ENCODE results near the gene RGS6. TPM values are rescaled to one million over a fixed set of nuclear protein-coding genes. Genes with fewer than 3 reads are reported as not detected.

The RGS6 gene
- polyA plus RNA-seq, 1 donor, result 7.6 TPM

DNA sequence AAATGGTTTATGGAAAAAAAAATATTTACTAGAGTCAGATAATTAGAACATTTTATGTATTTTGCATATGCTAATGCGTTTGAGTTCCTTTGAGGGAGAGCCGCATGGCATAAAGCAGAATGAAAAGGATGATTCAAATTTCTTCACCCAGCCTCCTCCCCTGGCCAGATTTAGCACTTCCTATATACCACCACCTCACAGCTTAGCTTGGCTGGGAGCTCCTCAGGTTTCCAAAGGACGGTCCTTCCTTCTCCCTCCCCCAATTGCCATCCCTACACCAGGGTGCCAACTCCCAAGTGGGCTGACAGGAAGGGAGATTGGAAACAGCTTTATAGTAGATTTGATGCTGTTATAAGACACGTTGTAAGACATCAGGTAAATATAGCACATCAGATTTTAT lies 157.4 kb downstream of the RGS6 start:
- no peak for DNase-seq

DNA sequence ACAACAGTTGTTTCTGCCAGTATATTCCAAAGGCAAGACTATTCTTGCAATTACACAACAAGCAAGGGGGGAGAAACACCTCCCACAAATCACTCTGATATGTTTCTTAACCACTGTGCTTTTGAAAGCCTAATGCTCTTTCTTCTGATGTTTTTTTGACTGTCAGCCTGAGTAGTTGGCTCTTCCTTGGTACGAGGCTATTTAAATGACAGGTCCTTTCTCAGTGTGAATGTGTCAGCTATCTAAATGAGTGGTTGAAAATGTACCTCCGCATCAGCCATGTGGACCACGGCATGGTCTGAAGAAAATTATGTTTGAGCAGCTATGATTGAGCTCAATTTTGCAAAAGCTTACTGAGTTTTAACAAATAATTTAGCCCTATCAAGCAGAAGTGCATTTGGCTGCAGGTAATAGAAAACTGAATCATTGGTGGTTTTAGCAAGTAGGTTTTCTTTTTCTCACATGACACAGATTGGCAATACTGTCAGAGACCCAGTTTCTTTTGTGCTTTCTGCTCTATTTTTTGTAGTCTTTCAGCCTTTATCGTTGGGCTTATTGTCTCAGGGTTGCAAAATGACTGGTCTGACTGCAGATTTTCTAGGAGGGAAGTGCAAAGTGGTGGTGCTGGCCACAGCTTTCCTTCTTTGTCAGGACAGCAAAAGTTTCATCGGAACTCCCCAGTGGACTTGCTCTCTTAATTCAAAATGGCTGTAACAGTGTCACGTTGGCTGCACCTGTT lies 162.8 kb downstream of the RGS6 start:
- no peak for DNase-seq

DNA sequence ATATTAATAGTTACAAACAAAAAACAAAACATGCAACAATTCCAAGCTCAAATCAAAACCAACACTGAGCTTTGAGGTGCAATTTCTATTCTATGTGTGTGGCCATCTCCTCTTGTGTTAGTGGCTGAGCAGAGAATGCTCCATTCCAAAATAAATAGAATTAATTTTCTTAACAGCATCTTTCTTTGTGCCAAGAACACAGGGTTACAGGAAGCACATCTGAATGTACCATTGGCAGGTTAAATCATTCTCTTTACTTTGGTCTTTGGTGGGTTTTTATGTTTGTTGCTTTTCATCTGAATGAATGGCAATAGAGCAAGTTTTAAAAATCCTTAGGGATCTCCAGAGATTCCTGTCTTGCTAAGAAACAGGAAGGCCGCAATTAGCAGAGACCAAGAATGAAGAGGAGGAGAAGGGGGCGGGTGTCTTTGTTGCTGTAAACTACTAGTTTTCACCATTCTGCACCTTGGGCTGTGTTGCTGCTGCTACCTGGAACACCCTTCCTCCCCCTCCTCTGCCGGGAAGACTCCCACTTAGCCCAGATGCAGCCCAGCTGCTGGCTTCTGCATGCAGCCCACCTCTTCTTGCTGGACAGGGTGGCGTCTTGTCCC lies 165.0 kb downstream of the RGS6 start:
- no peak for DNase-seq

DNA sequence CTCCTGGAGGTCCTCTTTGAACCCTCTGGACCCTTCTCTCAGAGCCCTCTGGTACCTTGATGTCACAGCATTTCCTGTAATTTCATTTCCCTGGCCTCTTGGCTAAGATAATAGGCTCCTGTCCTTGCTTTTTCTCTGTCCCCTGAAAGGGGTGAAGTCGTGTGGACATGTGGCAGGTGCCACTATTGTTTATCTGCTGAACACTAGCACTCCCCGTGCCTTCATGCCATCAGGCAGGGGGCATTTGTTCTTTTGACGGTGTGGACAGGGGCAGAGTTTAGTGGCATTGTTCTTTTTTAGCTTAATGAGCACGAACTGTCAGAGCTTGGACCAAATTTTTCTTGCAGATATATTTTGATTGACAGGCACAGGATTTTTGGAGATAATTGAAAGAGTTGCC lies 166.0 kb downstream of the RGS6 start:
- DNase-seq, result no peak

DNA sequence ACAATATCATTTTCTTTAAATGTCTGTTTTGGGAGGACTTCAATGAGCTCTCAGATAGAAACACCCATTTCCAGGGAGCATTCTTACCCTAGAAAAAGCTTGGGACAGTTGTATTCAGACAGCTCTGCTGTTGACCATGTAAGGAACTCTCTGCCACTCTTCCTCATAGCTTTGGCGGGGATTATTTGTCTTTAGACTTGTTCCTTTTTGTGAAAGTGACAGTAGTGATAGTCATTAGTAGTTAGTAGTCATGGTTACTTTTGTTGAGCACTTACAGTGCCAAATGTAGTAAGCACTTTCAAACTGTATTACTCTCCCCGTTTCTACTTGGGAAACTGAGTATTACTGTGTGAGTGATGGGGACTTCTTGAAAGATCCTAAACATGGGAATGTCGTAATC lies 167.3 kb downstream of the RGS6 start:
- DNase-seq, result no peak

DNA sequence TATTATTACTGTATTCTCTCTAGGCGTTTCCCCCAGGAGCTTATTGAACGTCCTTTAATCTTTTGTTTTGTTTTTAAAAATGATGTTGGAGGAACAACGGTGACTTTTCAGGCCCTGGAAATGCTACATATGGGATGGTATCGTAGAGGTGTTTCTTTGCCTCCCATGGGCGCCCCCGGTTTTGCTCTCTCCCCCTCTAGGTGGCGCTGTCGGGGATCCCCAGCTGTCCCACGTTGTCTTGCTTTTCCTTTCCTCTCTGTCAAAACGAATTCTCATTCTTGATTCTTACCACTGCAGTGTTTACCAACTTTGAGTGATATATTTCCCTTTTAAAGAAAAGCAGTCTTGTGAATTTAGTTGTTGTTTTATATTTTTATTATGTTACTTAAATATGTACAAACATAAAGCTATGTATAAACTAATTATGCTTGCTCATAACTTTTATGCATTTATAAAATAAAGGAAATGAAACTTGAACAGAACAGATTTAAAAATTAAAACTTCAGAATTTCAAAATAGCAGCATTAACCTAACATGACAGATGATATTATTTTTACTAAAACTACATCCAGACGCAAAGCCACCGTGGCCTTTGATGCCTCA lies 171.9 kb downstream of the RGS6 start:
- DNase-seq, result no peak

DNA sequence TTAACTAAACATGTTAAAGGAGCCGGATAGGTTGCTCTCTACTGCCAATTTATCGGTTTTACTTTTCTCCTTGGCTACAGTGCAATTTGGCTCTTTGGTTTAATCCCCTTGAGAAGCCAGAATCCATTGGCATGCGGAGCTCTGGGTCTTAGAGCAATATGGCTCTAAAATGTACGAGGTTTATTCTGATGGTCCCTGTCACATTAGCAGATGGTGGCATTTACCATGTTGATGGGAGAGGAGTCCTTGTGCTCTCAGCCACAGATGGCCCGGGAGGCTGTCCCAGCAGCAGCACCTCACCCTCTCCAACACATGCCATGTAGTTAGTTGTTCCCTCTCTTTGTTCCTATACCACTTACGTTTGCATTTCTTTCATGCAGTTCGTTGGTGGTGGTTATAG lies 179.7 kb downstream of the RGS6 start:
- DNase-seq, result no peak

DNA sequence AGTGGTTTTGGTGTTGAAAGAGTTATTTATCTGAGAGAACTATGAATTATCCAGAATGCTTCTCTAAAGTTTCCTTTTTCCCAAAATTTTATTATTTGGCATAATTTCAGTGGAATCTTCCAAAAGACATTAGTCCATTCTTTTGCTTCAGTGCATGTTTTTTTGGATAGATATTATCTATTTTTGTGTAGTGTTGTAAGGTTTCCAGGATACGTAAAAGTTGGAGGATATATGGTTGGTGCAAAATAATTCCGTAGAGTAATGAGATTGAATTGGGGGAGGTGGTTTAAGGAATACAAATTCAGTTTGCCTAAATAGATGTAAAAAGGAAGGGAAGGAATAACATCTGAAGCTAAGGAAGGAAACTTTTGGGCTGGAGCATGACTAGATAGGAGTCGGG lies 186.6 kb downstream of the RGS6 start:
- peak; percentile 74 for DNase-seq

DNA sequence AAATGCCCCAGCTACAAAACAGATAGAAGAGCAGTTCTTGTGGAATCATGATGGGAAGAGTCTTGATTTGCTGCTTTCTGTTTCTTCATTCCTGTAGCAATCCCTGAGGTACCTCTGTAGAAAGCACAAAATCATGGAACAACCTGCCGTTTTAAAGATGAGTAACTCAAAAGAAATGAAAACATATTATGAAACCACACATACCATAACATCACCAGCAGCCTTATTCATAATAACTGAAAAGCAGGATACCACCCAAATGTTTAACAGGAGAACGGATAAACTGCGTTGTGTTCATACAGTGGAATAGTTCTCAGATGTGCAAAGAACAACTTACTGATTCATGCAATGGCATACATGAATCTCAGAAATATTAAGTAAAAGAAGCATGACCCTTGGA lies 188.1 kb downstream of the RGS6 start:
- no peak for DNase-seq

DNA sequence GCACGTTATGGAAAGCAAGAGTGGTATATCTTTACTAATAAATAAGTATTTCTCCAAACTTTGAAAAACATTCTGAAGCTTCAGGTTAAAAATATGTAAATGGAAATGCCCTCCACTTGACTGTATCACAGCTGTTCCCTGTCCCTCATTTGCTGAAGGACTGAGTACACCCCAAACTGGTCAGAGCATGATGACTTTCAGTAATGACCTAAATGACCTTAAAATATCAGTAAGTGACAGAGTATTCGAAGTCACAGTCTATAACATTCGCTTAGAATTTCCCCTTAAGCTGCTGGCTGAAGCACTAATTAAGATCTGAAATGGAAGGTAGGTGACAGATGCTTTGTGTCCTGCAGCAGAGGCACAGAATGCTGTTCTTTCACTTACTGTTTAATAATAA lies 191.5 kb downstream of the RGS6 start:
- no peak for DNase-seq

DNA sequence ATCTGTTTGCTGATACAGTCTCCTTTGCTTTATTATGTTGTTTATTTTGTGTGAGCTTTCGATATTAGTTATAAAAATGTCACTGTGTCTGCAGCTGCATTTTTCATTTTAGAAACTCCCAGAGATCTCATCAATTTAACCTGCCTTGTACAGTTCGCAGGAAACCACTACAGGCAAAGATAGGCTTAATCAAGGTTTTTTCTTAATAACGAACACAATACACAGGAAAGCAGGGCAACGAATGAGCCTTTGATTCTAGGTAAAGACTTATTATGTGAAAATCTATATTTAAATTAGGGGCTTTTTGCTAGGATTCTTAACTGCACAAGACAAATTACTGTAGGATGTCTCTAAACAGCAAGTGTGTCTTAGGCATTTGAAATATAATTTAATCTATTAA lies 191.9 kb downstream of the RGS6 start:
- no peak for DNase-seq

DNA sequence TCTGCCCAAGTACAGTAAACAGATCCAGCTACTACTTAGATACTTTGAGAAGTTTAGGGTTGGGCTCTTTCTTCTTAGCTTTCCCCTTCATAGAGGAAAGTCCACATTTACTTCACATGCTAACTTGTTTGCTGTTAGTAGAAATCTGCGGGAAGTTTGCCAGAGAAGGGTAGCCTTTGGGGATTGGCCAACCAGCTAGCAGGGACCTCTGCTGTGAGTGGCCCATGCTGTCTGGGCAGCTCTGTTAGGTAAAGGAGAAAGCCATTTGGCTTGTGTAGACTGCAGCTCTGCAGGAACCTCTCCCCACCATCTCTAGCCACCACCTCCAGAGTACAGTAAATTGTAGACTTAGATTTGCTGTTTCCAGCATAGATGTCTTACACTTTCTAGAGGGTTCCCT lies 193.9 kb downstream of the RGS6 start:
- no peak for DNase-seq

DNA sequence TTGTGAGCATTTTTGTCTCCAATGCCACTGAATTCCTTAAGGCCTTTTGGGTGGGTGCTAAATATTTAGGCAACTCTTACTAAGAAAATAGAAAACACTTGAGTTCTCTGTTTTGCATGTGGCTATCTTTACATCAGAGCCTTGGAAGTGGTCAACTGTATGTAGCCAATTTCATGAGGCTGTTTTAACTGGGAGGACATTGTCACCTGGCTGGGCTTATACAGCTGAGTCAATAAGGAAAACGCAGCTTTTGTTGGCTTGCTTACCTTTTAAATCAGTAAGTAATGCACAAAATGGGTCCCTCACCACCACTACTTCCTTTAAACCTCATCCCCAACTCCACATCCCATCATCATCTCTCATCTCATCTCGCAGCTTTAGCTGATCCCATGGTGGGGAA lies 194.3 kb downstream of the RGS6 start:
- DNase-seq, result no peak

DNA sequence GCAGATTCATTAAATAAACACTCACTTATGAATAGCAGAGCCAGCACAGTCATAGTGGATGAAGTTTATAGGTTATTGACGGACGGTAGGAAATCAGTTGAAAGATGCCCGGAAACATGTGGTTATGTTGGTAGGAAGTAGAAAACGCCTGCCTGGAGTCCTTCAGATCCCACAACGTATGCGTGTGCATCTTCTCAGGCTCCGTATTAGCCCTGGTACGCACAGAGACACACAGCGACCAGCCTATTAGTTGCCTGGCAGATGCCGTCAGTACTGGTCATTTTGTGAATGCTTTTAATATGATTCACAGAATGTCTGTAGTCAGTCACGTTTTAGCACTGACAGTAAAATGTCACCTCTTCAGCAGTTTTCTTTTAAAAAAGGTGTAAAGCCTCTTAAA lies 196.4 kb downstream of the RGS6 start:
- no peak for DNase-seq

DNA sequence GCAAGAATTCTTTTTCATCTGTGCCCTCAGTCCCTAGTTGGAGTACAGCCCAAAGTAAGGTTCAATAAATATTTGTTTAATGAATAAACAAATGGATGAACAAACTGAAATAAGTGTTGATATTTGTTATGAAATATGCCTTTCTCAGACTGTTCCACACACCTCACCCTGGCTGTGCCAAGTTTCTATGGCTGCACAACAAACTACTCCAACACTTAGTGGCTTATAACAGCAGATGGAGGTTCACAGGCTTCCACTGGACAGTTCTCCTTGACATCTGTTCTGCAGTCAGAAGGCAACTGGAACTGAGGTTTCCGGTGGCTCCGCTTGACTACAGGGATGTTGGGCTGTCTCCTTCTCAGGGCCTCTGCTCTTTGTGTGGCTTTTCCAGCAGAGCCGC lies 197.1 kb downstream of the RGS6 start:
- DNase-seq, result no peak

DNA sequence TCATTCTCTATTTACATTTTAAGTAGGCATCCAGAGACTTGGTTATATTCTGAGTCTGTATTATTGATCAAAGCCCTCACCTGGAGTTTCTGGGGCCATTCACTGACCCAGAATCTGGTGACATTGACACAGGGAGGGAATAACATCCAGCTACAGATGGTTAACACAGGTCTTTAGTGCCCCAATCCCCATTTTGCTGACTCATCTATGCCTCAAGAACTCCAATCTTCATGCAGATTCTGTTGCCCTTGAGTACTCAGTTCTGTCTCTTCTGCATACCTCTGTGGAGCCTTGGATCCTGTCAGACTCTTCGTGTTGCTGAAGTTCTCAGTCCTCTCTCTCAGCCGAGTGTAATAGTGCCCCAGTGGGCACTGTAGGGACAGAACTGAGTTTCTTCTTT lies 208.9 kb downstream of the RGS6 start:
- DNase-seq, result no peak

DNA sequence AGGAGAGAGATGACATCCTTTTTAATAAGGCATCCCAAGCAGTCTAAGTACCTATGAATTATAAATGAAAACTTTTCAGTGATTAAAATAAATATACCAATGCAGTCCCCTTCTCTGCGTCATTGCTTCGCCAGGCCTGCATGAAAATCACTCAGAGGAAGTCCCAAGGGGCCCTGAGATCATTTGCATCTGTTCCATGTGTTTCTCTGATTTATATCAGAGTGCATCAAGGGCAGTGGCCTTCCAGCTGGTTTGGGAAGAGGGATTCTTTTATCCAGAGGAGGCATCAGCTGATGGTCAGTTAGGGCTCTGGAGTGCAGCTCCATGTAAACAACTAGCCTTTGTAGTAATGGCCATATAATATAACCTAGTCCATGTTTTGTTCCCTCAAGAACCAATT lies 210.1 kb downstream of the RGS6 start:
- no peak for DNase-seq

DNA sequence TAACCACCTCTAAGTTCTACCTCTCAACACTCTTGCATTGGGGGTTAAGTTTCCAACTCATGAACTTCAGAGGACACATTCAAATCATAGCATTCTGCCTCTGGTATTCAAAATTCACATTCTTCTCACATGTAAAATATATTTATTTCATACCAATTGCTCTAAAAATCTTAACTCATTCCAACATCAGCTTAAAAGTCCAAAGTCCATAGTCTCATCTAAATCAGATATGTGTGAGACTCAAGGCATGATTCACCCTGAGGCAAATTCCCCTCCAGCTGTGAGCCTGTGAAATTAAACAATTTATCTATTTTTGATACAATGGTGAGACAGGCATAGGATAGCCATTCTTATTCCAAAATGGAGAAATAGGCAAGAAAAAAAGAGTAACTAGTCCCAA lies 214.0 kb downstream of the RGS6 start:
- no peak for DNase-seq

DNA sequence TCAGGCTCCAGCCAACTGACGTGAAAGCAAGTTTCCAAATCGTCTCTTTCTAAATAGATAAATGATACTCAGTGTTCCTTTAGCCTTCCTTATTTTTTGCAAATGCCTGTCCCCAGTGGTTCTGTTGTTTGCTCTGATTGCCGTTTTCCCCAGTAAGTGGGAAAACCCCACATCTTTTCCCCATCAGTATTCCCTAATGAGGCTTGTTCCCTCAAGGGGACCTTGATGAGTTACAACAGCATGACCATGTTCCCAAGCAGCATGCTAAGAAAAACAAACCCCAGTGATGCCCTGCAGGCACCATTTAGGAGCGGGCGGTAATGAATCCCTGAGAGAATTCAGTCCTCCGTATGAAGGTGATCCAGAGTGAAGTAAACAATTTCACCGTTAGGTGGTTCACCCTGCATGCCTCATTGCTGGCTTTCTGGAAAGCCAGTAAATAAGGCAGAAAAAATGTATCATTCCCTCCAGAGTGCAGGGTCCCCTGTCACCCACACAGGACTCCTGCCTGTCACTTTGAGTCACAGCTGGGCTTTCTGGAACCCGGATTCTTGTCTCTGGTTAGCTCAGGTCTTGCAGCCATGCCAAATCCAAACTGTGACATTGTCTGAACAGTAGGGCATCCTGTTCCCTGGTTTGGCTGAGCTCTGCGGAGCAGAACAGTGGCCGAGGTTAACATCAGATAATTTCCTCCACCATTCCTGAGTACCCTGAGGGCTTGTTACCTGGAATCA lies 222.6 kb downstream of the RGS6 start:
- no peak for DNase-seq

DNA sequence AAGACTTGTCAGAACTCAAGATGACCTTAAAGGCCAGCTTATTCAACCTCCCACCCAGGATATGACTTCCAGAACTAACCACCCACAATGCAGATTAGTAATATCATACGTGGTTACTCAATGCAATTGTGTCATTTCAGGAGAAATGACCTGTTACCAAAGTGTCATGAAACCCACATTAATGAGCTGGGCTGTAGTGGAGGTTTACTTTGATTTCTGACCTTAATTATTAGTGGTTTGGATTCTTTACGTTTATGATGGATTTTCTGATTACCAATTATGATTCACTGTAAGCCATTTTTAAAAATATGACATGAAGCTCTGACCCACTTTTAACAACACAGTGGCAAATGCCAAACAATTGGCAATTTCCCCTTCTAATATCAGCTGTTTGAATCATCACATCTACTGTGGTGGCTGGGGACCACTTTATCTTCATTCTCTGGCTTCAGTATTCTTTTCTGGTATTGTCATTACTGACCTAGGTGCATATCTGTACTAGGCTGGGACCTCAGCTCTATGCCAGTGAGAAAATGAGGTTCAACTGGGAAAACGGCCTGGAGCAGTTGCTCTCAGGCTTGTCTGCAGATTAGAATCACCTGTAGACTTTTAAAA lies 223.3 kb downstream of the RGS6 start:
- no peak for DNase-seq

DNA sequence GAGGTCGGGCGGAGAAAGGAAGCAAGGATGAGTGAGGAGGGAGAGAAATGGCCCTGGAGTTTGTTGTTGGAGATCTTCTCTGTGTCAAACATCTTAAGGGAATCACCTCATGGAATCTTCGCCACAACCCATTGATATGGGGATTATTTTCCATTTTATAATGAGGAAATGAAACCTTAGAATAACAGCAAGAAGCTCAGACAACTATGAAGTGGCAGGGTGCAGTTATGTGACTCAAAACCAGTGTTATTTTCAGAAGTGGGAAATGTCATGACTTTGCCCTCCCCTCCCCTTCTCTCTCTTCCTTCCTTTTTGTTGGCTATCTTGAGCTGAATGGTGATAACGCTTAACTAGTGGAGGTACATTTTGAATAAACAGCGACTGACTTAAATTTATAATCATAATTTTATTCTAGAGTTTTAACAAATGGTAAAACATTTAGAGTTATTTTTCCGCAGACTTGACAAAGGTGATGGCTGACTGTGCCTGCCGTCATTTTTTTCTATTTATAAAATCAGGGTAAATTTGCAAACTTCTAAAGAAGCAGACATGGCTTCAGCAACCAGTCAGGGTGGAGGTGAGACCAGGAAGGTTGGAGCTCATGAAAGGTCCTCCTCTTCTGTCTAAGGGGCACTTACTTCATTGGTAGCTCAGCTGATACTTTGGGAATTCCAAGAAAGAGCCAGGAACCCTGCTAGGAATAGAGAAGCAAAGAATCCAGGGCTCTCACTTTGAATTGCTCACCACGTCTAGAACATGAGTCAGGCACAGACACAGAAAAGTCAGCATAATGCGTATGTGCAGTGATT lies 232.4 kb downstream of the RGS6 start:
- DNase-seq, result no peak

DNA sequence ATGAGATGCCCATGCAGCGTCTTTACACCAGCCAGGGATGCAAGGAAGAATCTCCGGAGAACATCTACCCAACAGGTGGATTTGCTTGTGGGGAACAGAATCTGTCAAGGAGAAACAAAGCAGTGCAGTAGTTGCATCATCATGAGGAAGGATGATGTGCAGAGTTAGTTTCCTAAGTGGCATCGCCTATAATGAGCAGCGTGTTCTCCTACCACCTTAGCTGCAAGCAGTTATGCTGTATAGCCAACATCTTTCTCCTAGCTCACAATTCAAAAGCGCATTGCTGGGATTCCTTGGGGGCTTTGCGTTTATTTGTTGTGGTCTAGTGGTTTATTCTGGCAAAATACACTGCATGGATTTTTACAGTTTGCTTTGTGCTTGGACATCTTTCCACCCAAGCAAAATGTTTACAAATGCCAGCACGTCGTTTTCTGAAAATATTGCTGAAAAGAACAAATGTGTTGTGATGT lies 233.0 kb downstream of the RGS6 start:
- no peak for DNase-seq

Measured in hindlimb muscle (tissue), 1 donor.